ENCODE results near the gene SPDYE6. TPM values are rescaled to one million over a fixed set of nuclear protein-coding genes. Genes with fewer than 3 reads are reported as not detected.

The SPDYE6 gene
- total RNA-seq, 1 donor from 2014 or later, result not detected

GRCh38 chr7:102319671-102320070 lies 36.6 kb downstream of the SPDYE6 start:
- Mint-ChIP-seq H3K4me1 (ENCODE audit: low read depth, unreplicated experiment) (peaks cover 1% of the 10 kb centered on the region), H3K36me3 (ENCODE audit: unreplicated experiment) (no peaks in the 10 kb centered on the region), H3K9me3 (ENCODE audit: unreplicated experiment) (peaks cover 2% of the 10 kb centered on the region), H3K27me3 (ENCODE audit: unreplicated experiment) (peaks cover 12% of the 10 kb centered on the region), H3K27ac (ENCODE audit: unreplicated experiment) (no peak overlapping the region), H3K4me3 (ENCODE audit: unreplicated experiment) (no peak overlapping the region)
- no peak for TF ChIP-seq CTCF (IDR thresholded peaks at IDR 0.05; ENCODE audit: partially characterized antibody, unreplicated experiment)
- no peak for DNase-seq

GRCh38 chr7:102318482-102318971 lies 37.7 kb downstream of the SPDYE6 start:
- peaks cover 2% of the 10 kb centered on the region for H3K9me3 Mint-ChIP-seq (ENCODE audit: unreplicated experiment)
- no peak for TF ChIP-seq CTCF (IDR thresholded peaks at IDR 0.05; ENCODE audit: partially characterized antibody, unreplicated experiment)
- peaks cover 9% of the 10 kb centered on the region for H3K27me3 Mint-ChIP-seq (ENCODE audit: unreplicated experiment)
- DNase-seq, result no peak
- no peak overlapping the region for H3K27ac Mint-ChIP-seq (ENCODE audit: unreplicated experiment)
- no peaks in the 10 kb centered on the region for H3K36me3 Mint-ChIP-seq (ENCODE audit: unreplicated experiment)
- H3K4me1 Mint-ChIP-seq (ENCODE audit: low read depth, unreplicated experiment), result peaks cover 1% of the 10 kb centered on the region
- no peak overlapping the region for H3K4me3 Mint-ChIP-seq (ENCODE audit: unreplicated experiment)

GRCh38 chr7:102317231-102318059 lies 38.8 kb downstream of the SPDYE6 start:
- no peak for TF ChIP-seq CTCF (IDR thresholded peaks at IDR 0.05; ENCODE audit: partially characterized antibody, unreplicated experiment)
- Mint-ChIP-seq H3K4me1 (ENCODE audit: low read depth, unreplicated experiment) (peaks cover 1% of the 10 kb centered on the region), H3K9me3 (ENCODE audit: unreplicated experiment) (peaks cover 2% of the 10 kb centered on the region), H3K27ac (ENCODE audit: unreplicated experiment) (no peak overlapping the region), H3K36me3 (ENCODE audit: unreplicated experiment) (no peaks in the 10 kb centered on the region), H3K4me3 (ENCODE audit: unreplicated experiment) (no peak overlapping the region), H3K27me3 (ENCODE audit: unreplicated experiment) (peaks cover 7% of the 10 kb centered on the region)
- no peak for DNase-seq

- Mint-ChIP-seq H3K9me3 (ENCODE audit: unreplicated experiment) (no peaks in the 10 kb centered on the region), H3K27me3 (ENCODE audit: unreplicated experiment) (peaks cover 2% of the 10 kb centered on the region), H3K4me1 (ENCODE audit: low read depth, unreplicated experiment) (peaks cover 4% of the 10 kb centered on the region), H3K27ac (ENCODE audit: unreplicated experiment) (no peak overlapping the region), H3K4me3 (ENCODE audit: unreplicated experiment) (no peak overlapping the region), H3K36me3 (ENCODE audit: unreplicated experiment) (no peaks in the 10 kb centered on the region)
- no peak for TF ChIP-seq CTCF (IDR thresholded peaks at IDR 0.05; ENCODE audit: partially characterized antibody, unreplicated experiment)
- no peak for DNase-seq
These were observed 42.1 kb downstream of the SPDYE6 start for GRCh38 chr7:102313997-102314780.
